ENCODE measurements around the gene SVEP1. TPM values are rescaled to one million over a fixed set of nuclear protein-coding genes. Genes with fewer than 3 reads are reported as not detected.

Gene SVEP1
- total and polyA plus RNA-seq, 2 of the 13 experiments (the other 11 are each of a cell fraction or from before 2014, with no cell fraction given): not detected

GRCh38 chr9:110580850-110581249, 1.3 kb upstream of the SVEP1 start:
- Histone ChIP-seq H3K4me2 (ENCODE audit: low read depth, low read length) (no peak overlapping the region), H3K36me3 (replicated peaks in 1 of 2; ENCODE audit: control insufficient read depth in 1 of 2, insufficient read depth in 2 of 2, low read length in 2 of 2) (no peaks in the 10 kb centered on the region), H3K9ac (ENCODE audit: insufficient read depth, low read depth, low read length) (no peak overlapping the region), H3K79me2 (ENCODE audit: insufficient read depth, low read length) (no peaks in the 10 kb centered on the region), H4K20me1 (ENCODE audit: insufficient read depth, low read length) (no peaks in the 10 kb centered on the region), H3K27ac (ENCODE audit: extremely low read length, insufficient read depth, low read length) (no peak overlapping the region), H3K4me3 (replicated peaks in 1 of 3; ENCODE audit: insufficient read depth in 1 of 3, low read depth in 2 of 3, low read length in 3 of 3) (no peak overlapping the region), H3K9me3 (ENCODE audit: low read length) (no peaks in the 10 kb centered on the region), H3K4me1 (ENCODE audit: insufficient read depth, low read length) (no peaks in the 10 kb centered on the region), H2AFZ (ENCODE audit: low read length) (no peak overlapping the region), H3K27me3 (ENCODE audit: control insufficient read depth in 1 of 2, insufficient read depth in 2 of 2, low read length in 2 of 2) (peaks cover 1 to 40% of the 10 kb centered on the region in 2 experiments; a peak in 2 of 5 replicates)
- intact Hi-C loops (cut with micrococcal nuclease; ENCODE audit: unreplicated experiment): no loop called here
- no peak for TF ChIP-seq ELF3 (CRISPR knock-in tag; IDR thresholded peaks at IDR 0.05)
- TF ChIP-seq ARNT (IDR thresholded peaks at IDR 0.05): no peak
- TF ChIP-seq ZFYVE20 (CRISPR knock-in tag; IDR thresholded peaks at IDR 0.05; ENCODE audit: borderline replicate concordance, low read depth): no peak
- TF ChIP-seq ZNF574 (CRISPR knock-in tag; IDR thresholded peaks at IDR 0.05): no peak
- no peak for TF ChIP-seq NBN (conservative IDR thresholded peaks at IDR 0.05)
- TF ChIP-seq ZNF317 (CRISPR knock-in tag; IDR thresholded peaks at IDR 0.05): no peak
- no peak for TF ChIP-seq NFATC3 (CRISPR knock-in tag; IDR thresholded peaks at IDR 0.05)
- no peak for TF ChIP-seq EP300 (IDR thresholded peaks at IDR 0.05; ENCODE audit: low read depth in 2 of 2, low read length in 2 of 2)
- no peak for TF ChIP-seq EP300 (CRISPR knock-in tag; IDR thresholded peaks at IDR 0.05; ENCODE audit: borderline replicate concordance)
- TF ChIP-seq ZNF496 (CRISPR knock-in tag; IDR thresholded peaks at IDR 0.05; ENCODE audit: insufficient replicate concordance): no peak
- no peak for TF ChIP-seq MYNN (CRISPR knock-in tag; IDR thresholded peaks at IDR 0.05; ENCODE audit: low read depth)
- no peak for TF ChIP-seq TEAD2 (CRISPR knock-in tag; IDR thresholded peaks at IDR 0.05)
- no peak for TF ChIP-seq ZNF747 (CRISPR knock-in tag; IDR thresholded peaks at IDR 0.05; ENCODE audit: borderline replicate concordance)
- TF ChIP-seq ZNF33B (CRISPR knock-in tag; IDR thresholded peaks at IDR 0.05): no peak
- TF ChIP-seq HIC2 (CRISPR knock-in tag; IDR thresholded peaks at IDR 0.05; ENCODE audit: low read depth): no peak
- no peak for TF ChIP-seq ZFX (CRISPR knock-in tag; IDR thresholded peaks at IDR 0.05; ENCODE audit: low read depth)
- TF ChIP-seq ZNF782 (CRISPR knock-in tag; IDR thresholded peaks at IDR 0.05; ENCODE audit: borderline replicate concordance): no peak
- TF ChIP-seq RFX1 (IDR thresholded peaks at IDR 0.05): no peak
- no peak for TF ChIP-seq RBAK (CRISPR knock-in tag; IDR thresholded peaks at IDR 0.05)
- TF ChIP-seq ZNF225 (CRISPR knock-in tag; IDR thresholded peaks at IDR 0.05): no peak
- POLR2A ChIA-PET: no interaction called here
- WGBS (ENCODE audit: low lambda C conversion rate): 17% methylated on average over 5 of the region's 6 CpGs
- in situ Hi-C loops (cut with HindIII; ENCODE audit: extremely low pct_ligation_motif_present, low pct_unique_long_range_greater_than_20kb): no loop called here
- DNase-seq (ENCODE audit: low spot score): no peak
- FAIRE-seq: no peak
- ATAC-seq: no peak
- CTCF ChIA-PET (ENCODE audit: low intra/inter-chr PET ratio, low total read pairs): no interaction called here
- no TSS peak for BruUV-seq (replicated peaks)

Measured in HepG2 (cell line).